Activated CD8-positive, alpha-beta memory T cell treated with anti-CD3 and anti-CD28 coated beads, Interleukin-2, amount 50 U/mL, for 4 hours (primary cell): ENCODE results near the gene PSORS1C2.
"Not testable (repeated sequence)": the region's sequence is repeated elsewhere in the genome, so short reads cannot be mapped to it uniquely, and the experiment has no call there.

Experiments used
- DNase-seq: peaks from one replicate; pipeline ENCODE4 v3.0.0-alpha.2; 2020

Gene PSORS1C2

GRCh38 chr6:31165064-31165832, 26.4 kb upstream of the PSORS1C2 start:
- DNase-seq = not testable (repeated sequence)

GRCh38 chr6:31164475-31165063, 25.7 kb upstream of the PSORS1C2 start:
- not testable (repeated sequence) for DNase-seq

- no peak for DNase-seq
Measured at GRCh38 chr6:31163922-31164321, 25.1 kb upstream of the PSORS1C2 start.

- no peak for DNase-seq
Measured at GRCh38 chr6:31162463-31163165, 23.7 kb upstream of the PSORS1C2 start.

GRCh38 chr6:31161216-31162126, 22.6 kb upstream of the PSORS1C2 start:
- no peak for DNase-seq

- no peak for DNase-seq
Measured at GRCh38 chr6:31158863-31159855, 20.3 kb upstream of the PSORS1C2 start.

GRCh38 chr6:31158140-31158862, 19.4 kb upstream of the PSORS1C2 start, which contains the start of gene TCF19:
Gene TCF19 (plus strand): TSS chr6:31158589. CDS start chr6:31159470, 881 bp downstream.
- DNase-seq = peak; percentile 99

GRCh38 chr6:31157513-31158139, 18.8 kb upstream of the PSORS1C2 start, which contains the start of gene CCHCR1:
Gene CCHCR1 (minus strand): TSS chr6:31157802. CDS start chr6:31157600, 202 bp downstream.
- DNase-seq = no peak

DNA sequence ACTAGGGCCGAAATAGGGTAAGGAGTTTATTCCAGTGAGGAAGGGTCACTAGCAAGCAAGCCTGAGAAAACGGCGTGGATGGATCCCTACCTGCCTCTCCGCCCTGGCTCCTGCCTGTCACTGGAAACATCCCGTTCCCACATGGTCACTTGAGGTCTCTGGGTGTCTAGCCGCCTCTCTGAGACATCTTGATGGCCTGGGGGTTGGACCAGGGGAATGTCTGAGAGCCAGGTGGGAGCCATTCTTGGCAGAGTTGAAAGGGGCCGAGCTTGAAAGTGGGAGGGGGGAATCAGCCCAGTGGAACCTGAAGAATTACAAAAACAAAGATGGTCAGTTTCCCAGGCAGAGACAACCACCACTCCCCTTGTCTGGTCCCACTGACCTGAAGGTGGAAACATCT, 17.8 kb upstream of the PSORS1C2 start:
- no peak for DNase-seq

DNA sequence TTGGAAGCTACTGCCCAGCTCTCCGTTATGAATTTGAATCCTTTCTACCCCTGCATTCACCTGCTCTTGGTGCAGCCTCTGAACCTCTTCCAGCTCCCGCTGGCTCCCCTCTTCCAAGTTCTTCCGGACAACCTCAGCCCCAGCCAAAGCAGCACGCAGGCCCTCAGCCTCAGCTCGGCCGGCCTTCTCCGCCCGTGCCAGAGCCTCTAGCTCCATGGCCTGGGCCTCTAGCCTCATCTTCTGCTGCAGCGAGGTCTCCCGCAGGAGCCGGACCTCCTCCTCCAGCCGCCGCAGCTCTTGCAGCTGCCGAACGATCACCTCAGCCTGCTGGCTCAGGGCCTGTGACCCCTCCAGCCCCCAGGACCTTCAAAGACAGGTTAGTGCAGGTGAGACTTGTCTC, 15.6 kb upstream of the PSORS1C2 start:
- no peak for DNase-seq

- DNase-seq = no peak
Measured at GRCh38 chr6:31152781-31153180, 13.9 kb upstream of the PSORS1C2 start.

DNA sequence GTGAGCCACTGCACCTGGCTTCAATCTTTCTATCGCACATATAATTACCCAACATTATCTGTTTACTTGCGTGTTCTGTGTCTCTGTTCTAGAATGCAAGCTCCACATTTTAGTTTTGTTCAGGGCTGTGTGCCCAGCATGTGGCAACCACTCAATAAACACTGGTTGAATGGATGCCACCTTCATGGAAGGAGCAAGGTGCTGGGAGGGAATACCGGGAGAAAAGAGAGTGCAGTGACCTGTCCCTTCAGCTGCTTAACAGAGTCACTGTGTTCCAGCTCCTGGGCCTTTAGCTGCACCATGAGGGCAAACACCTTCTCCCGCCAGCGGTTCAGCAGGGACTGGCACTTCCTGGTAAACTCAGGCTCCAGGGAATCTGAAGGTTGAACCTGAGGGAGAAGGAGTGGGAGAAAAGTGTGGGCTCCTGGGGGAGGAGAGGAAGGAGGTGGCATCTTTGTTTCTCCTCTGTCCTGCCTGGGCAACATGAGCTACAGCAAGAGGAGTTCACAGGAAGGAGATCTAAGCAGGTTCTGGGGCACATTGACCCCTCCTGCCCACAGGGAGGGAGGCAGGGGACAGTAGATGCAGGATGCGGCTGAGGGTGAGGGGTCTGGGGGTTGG, 11.1 kb upstream of the PSORS1C2 start:
- no peak for DNase-seq

DNA sequence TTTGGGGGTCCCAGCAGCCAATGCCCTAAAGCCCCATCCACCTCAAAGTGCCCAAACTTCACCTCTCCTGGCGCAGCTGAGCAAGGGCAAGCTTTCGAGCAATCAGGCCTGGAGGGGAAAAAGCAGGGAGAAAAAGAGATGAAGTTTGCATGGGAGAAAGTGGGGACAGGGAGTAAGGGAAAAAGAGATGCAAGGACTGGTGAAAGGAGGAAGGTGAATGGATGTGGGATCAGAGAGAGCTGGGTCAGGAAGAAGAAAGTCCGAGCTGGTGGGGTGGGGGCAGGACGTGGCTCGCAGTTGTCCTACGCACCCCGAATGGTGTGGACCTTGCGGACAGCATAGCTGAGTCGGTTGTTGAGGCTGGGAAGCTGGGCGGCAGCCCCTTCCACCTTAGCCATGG, 6.5 kb upstream of the PSORS1C2 start:
- no peak for DNase-seq

GRCh38 chr6:31144970-31145340, 6.1 kb upstream of the PSORS1C2 start:
- no peak for DNase-seq

GRCh38 chr6:31144296-31144969, 5.6 kb upstream of the PSORS1C2 start:
- DNase-seq = no peak

DNA sequence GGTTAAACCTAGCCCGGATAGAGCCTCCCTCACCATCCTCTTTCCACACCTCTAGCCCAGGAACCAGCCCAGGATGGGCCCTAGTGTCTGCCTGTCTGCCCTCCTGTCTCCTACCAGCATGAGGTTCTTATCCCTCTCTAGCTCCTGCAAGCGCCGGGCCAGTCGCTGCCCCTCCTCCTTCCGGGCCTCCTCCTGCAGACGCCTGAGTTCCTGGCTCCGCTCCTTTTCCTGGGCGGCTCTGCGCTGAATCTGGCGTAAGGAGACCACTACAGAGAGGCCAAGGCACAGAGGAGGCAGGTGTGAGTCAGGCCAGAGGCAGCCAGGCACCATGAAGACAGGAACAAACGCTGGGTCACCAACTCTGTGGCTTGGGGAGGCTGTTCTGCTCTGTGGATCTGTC, 4.3 kb upstream of the PSORS1C2 start:
- no peak for DNase-seq

GRCh38 chr6:31142361-31142761, 3.5 kb upstream of the PSORS1C2 start:
- no peak for DNase-seq

DNA sequence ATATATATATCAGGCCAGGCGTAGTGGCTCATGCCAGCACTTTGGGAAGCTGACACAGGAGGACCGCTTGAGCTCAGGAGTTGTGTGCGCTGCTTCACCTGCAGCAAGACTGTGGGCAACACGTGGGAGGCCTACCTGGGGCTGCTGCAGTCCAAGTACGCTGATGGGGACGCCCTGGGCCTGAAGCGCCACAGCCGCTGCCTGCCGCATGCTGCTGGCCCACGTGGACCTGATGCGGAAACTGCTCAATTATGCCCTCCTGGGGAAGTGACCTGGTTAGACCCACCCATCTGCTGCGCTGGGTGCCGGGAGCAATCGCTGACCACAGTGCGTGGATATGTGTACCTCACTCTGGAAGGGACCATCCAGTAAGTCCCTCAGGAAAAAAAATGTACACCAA, 1.8 kb upstream of the PSORS1C2 start:
- DNase-seq = no peak

GRCh38 chr6:31139599-31139998, 733 bp upstream of the PSORS1C2 start:
- DNase-seq = no peak
